Epithelial cell of proximal tubule (primary cell): ENCODE results near the gene AFAP1. TPM values are rescaled to one million over a fixed set of nuclear protein-coding genes. Genes with fewer than 3 reads are reported as not detected.
A peak's percentile ranks its signal among the peaks of the same experiment; 100 is the strongest.

Experiments used
- DNase-seq: peaks from one replicate; pipeline ENCODE4 v3.0.0-alpha.2; 2011; ENCODE audit warnings: low read depth
- H3K4me3 ChIP-seq: 2 replicates; pipeline ENCODE4 v1.5.1; 2011; ENCODE audit warnings: low read depth, mild to moderate bottlenecking, low read length
- CTCF ChIP-seq: conservative IDR thresholded peaks from 2 replicates; pipeline ENCODE4 v1.5.1; 2012; ENCODE audit warnings: low read depth, mild to moderate bottlenecking, low read length
- total RNA-seq: library from RNA; depleted of rRNA; stranded (reverse); fragments of >200 nt; gene quantifications from 2 replicates; pipeline ENCODE4 v1.2.3, GENCODE V29; 2015

The AFAP1 gene
- total RNA-seq, 1 donor from 2014 or later, result 26.2 TPM

GRCh38 chr4:7756561-7757355 is 182.9 kb downstream of the AFAP1 start:
- no peak overlapping the region for H3K4me3 ChIP-seq
- TF ChIP-seq CTCF, result no peak
- DNase-seq, result no peak

DNA sequence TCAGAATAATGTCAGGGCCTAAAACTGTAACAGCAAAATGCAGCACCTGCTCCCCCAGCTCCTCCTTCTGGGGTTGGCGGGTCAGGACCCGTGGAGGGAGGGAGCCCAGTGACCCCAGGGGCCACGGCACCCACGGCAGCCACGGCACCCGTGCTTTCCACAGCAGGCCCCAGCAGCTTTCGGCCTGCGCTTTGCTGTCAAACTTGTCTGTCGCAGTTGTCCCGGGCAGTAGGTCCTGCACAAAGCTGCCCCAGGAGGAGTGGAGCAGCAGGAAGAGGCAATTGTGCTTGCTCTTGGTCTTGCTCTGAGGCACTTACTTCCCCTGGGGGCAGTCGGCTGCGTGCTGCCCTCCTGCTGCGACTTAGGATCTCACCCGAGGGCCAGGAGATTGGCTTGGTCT is 183.6 kb downstream of the AFAP1 start:
- no peak for TF ChIP-seq CTCF
- DNase-seq, result no peak
- H3K4me3 ChIP-seq, result no peak overlapping the region

DNA sequence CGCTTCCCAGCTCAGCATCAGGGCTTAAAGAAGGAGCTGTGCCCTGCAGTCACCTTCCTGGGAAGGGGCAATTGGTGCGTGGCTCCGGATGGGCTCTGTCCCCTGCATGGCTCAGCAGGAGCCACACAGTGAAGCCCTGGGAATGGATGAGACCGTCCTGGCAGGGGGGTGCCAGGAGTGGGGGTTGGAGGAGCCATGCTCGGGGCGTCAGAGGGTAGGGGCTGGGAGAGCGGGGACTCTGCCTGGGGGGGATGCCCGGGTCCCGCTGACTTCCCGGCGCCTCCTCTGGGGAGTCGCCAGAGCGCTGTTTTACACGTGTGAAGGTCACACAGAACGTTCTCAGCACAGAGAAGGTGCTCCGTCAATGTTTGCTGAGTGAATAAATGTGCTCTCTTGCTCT is 184.1 kb downstream of the AFAP1 start:
- TF ChIP-seq CTCF, result no peak

GRCh38 chr4:7754565-7755262 is 184.9 kb downstream of the AFAP1 start:
- no peak for TF ChIP-seq CTCF
- no peak for DNase-seq
- no peak overlapping the region for H3K4me3 ChIP-seq

More for the DNA sequence above, 184.1 kb downstream of the AFAP1 start:
- no peak overlapping the region for H3K4me3 ChIP-seq
- no peak for DNase-seq

GRCh38 chr4:7753931-7754465 is 185.7 kb downstream of the AFAP1 start:
- no peak overlapping the region for H3K4me3 ChIP-seq
- no peak for TF ChIP-seq CTCF
- no peak for DNase-seq

DNA sequence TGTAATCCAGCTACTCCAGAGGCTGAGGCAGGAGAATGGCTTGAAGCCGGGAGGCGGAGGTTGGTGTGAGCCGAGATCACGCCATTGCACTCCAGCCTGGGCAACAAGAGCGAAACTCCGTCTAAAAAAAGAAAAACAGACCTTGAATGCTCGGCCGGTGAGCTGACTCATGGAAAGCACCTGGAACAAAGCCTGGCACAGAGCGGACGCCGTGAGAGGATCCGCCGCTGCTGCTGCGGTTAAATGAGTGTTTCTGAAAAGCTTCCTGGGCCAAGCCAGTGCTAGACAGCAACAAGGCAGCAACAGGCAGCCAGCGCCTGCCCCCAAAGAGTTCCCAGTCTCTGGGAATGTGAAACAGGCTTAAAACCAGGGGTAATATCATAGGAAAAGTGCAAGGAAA is 186.4 kb downstream of the AFAP1 start:
- H3K4me3 ChIP-seq, result peak overlapping the region; percentile 23
- no peak for TF ChIP-seq CTCF
- peak; percentile 50 for DNase-seq
